Measurements from ENCODE around the gene SPDEF. TPM values are rescaled to one million over a fixed set of nuclear protein-coding genes. Genes with fewer than 3 reads are reported as not detected.

SPDEF gene
- polyA plus RNA-seq, 1 donor = not detected

- DNase-seq = no peak
Measured at GRCh38 chr6:34562350-34562749, 6.2 kb upstream of the SPDEF start.

- no peak for DNase-seq
Measured at GRCh38 chr6:34561227-34561530, 5.0 kb upstream of the SPDEF start.

GRCh38 chr6:34560366-34561226 is 4.5 kb upstream of the SPDEF start:
- DNase-seq = no peak

GRCh38 chr6:34559651-34560365 is 3.7 kb upstream of the SPDEF start:
- DNase-seq = no peak

- no peak for DNase-seq
Measured at GRCh38 chr6:34558172-34558714, 2.1 kb upstream of the SPDEF start.

- DNase-seq = no peak
Measured at GRCh38 chr6:34557228-34557627, 1.1 kb upstream of the SPDEF start.

GRCh38 chr6:34556493-34556892 is 364 bp upstream of the SPDEF start:
- DNase-seq = no peak

- no peak for DNase-seq
Measured at GRCh38 chr6:34555328-34555727, 801 bp downstream of the SPDEF start.

- DNase-seq = no peak
Measured at GRCh38 chr6:34555007-34555322, 1.2 kb downstream of the SPDEF start.

- DNase-seq = no peak
Measured at GRCh38 chr6:34554291-34555006, 1.7 kb downstream of the SPDEF start.

- no peak for DNase-seq
Measured at GRCh38 chr6:34553750-34554149, 2.4 kb downstream of the SPDEF start.

GRCh38 chr6:34553146-34553545 is 3.0 kb downstream of the SPDEF start:
- DNase-seq = no peak

GRCh38 chr6:34552620-34553019 is 3.5 kb downstream of the SPDEF start:
- DNase-seq = no peak

GRCh38 chr6:34551720-34552119 is 4.4 kb downstream of the SPDEF start:
- DNase-seq = no peak

GRCh38 chr6:34549804-34550202 is 6.3 kb downstream of the SPDEF start:
- no peak for DNase-seq

- no peak for DNase-seq
Measured at GRCh38 chr6:34549026-34549803, 6.9 kb downstream of the SPDEF start.

- DNase-seq = no peak
Measured at GRCh38 chr6:34547701-34548644, 8.2 kb downstream of the SPDEF start.

- no peak for DNase-seq
Measured at GRCh38 chr6:34546551-34547321, 9.4 kb downstream of the SPDEF start.

- DNase-seq = no peak
Measured at GRCh38 chr6:34544776-34545471, 11.2 kb downstream of the SPDEF start.

GRCh38 chr6:34544052-34544604 is 12.0 kb downstream of the SPDEF start:
- DNase-seq = no peak

All from hindlimb muscle (tissue), 1 donor.